ENCODE results near the gene ZNF385C.
"Not testable (repeated sequence)": the region's sequence is repeated elsewhere in the genome, so short reads cannot be mapped to it uniquely, and the experiment has no call there.

- not testable (repeated sequence) for TF ChIP-seq POLR2AphosphoS5 (IDR thresholded peaks at IDR 0.05; ENCODE audit: borderline replicate concordance, low read depth, low read length); EZH2 (IDR thresholded peaks at IDR 0.05); FOXP2 (optimal IDR thresholded peaks at IDR 0.05; ENCODE audit: control extremely low read depth, extremely low read length, insufficient read depth)
Measured at GRCh38 chr17:42010266-42010680, 88.0 kb downstream of the ZNF385C start.
